ENCODE measurements around the gene RBM8A. TPM values are rescaled to one million over a fixed set of nuclear protein-coding genes. Genes with fewer than 3 reads are reported as not detected.

The RBM8A gene
- polyA plus RNA-seq, 2 of the 4 experiments (the other 2 are of a cell fraction), result 240 to 281 TPM

DNA sequence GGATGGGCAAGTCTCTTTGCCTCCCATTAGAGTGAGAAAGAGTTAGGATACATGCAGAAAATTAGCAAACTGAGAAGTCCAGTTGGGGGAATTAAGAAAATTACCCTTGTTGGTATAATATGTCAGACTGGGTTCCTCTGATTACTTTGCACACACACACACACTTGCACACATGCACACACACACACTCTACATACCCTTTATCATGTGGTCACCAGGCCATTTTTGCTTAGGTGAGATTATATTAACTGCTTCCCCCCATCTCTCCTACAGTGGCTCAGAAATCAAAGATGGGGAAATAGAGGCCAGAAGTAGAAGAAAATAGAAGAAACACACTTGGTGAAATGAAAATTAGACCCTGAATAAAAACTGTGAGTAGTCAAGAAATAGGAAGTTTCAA lies 31.4 kb upstream of the RBM8A start:
- no peak overlapping the region for H3K27ac ChIP-seq
- ATAC-seq (no peak), FAIRE-seq (no peak), DNase-seq (ENCODE audit: low read depth in 1 of 2, low spot score in 1 of 2) (no peak)
- CTCF ChIA-PET, result interaction anchor here (0.6 to 4.1 kb wide), 11 partner anchors 15 to 113 kb away, joined by 3 to 18 read pairs (median 4); partner anchors contain the start of genes ITGA10, NUDT17 and RBM8A
- TF ChIP-seq, protein P1, sequence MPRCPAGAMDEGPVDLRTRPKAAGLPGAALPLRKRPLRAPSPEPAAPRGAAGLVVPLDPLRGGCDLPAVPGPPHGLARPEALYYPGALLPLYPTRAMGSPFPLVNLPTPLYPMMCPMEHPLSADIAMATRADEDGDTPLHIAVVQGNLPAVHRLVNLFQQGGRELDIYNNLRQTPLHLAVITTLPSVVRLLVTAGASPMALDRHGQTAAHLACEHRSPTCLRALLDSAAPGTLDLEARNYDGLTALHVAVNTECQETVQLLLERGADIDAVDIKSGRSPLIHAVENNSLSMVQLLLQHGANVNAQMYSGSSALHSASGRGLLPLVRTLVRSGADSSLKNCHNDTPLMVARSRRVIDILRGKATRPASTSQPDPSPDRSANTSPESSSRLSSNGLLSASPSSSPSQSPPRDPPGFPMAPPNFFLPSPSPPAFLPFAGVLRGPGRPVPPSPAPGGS (IDR thresholded peaks at IDR 0.05), result no peak
- TF ChIP-seq TFCP2L1 (CRISPR knock-in tag; IDR thresholded peaks at IDR 0.05) (no peak), CEBPB (IDR thresholded peaks at IDR 0.05) (no peak), HOXB5 (CRISPR knock-in tag; IDR thresholded peaks at IDR 0.05) (no peak), BHLHE40 (IDR thresholded peaks at IDR 0.05; ENCODE audit: low read depth, low read length) (no peak)
- H3K9me3 ChIP-seq, result no peaks in the 10 kb centered on the region
- POLR2A ChIA-PET, result interaction anchor here (1.0 to 3.8 kb wide), 5 partner anchors 18 to 113 kb away, joined by 4 to 62 read pairs (median 9); partner anchors contain the start of genes NUDT17 and RBM8A
- peak overlapping the region; percentile 74; the same call in 2 of the 3 replicates for H3K4me2 ChIP-seq
- no peak overlapping the region for H3K4me3 ChIP-seq
- peaks cover 53% of the 10 kb centered on the region for H3K4me1 ChIP-seq

DNA sequence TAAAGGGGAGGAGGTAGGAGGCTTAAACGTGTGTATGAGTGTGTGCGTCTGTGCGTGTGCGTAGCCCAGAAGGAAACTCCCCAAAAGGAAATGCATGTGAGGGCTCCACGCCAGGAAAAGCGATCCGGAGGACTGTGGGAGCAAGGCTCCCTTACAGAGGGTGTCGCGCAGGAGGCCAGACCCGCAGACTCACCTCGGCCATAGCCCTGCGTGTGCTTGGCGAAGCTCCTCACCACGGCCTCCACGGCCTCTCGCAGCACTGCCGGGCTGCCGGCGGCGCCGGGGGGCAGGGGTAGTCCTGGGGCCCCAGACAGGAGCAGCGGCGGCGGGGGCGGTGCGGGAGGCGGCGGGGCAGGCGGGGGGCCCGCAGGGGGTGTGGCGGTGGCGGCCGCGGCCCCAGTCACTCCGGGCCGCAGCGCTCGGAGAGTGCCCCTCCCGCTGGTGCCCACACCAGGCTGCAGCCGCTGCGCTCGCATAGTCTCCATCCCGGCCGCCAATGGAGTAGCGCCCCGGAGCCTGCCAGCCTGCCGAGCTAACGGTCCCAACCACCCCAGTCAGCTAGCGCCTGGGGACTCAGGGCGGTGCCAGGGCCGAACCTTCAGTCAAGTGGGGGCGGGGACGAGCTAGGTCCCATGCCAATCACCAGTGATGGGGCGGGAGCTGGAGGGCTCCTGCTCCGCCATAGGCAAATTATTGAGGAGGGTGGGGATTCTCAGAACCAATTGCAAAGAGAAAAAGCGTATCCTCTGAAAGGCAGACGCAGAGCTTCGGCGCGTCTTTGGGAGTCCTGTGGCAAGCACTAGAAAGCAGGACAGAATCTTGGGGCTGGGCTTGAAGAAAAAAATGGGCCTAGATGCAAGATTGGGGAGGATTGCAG lies 30.4 kb upstream of the RBM8A start, which contains the start of gene LIX1L:
Gene LIX1L, minus strand, starts transcription at position 575 of the 877 bp plus-strand sequence. Its CDS starts 90 bp downstream, at position 485.
- POLR2A ChIA-PET, result interaction anchor here (0.6 to 3.8 kb wide), 15 partner anchors 16 to 134 kb away, joined by 3 to 62 read pairs (median 4); partner anchors contain the start of genes NUDT17, PEX11B, PIAS3 and RBM8A
- no peak for TF ChIP-seq HDAC2 (IDR thresholded peaks at IDR 0.05)
- no peak for TF ChIP-seq EP300 (IDR thresholded peaks at IDR 0.05)
- TF ChIP-seq NR3C1 (IDR thresholded peaks at IDR 0.05), result no peak
- peak; percentile 58; the same call in 1 of the 2 replicates for TF ChIP-seq PHF8 (IDR thresholded peaks at IDR 0.05; ENCODE audit: borderline replicate concordance, low read depth)
- no peak for TF ChIP-seq GATA3 (IDR thresholded peaks at IDR 0.05; ENCODE audit: borderline replicate concordance)
- TF ChIP-seq BHLHE40 (IDR thresholded peaks at IDR 0.05; ENCODE audit: low read depth, low read length), result no peak
- TF ChIP-seq RNF2 (IDR thresholded peaks at IDR 0.05; ENCODE audit: borderline replicate concordance, low read depth), result no peak
- TF ChIP-seq JUN (IDR thresholded peaks at IDR 0.05), result peak; percentile 55 to 73; a peak in 2 of 5 replicates
- TF ChIP-seq, protein P2, sequence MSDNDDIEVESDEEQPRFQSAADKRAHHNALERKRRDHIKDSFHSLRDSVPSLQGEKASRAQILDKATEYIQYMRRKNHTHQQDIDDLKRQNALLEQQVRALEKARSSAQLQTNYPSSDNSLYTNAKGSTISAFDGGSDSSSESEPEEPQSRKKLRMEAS (IDR thresholded peaks at IDR 0.05), result peak; percentile 69
- TF ChIP-seq ZC3H11A (IDR thresholded peaks at IDR 0.05), result no peak
- no peak for TF ChIP-seq RARB (CRISPR knock-in tag; IDR thresholded peaks at IDR 0.05)
- peak; percentile 66 for TF ChIP-seq POLR2A (IDR thresholded peaks at IDR 0.05; ENCODE audit: low read length)
- peak; percentile 41 for TF ChIP-seq CHD2 (IDR thresholded peaks at IDR 0.05; ENCODE audit: low read length, partially characterized antibody)
- TF ChIP-seq, protein P1 (IDR thresholded peaks at IDR 0.05), result peak; percentile 67; the same call in 1 of the 3 replicates
- TF ChIP-seq, protein P3, sequence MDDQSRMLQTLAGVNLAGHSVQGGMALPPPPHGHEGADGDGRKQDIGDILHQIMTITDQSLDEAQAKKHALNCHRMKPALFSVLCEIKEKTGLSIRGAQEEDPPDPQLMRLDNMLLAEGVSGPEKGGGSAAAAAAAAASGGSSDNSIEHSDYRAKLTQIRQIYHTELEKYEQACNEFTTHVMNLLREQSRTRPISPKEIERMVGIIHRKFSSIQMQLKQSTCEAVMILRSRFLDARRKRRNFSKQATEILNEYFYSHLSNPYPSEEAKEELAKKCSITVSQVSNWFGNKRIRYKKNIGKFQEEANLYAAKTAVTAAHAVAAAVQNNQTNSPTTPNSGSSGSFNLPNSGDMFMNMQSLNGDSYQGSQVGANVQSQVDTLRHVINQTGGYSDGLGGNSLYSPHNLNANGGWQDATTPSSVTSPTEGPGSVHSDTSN (IDR thresholded peaks at IDR 0.05), result peak; percentile 94
- Histone ChIP-seq H3K27ac (peak within 1 kb of the TSS; percentile 91 to 97), H3K9me3 (no peaks in the 10 kb centered on the region), H3K4me1 (peaks cover 42% of the 10 kb centered on the region), H3K4me3 (peak within 1 kb of the TSS; percentile 68), H3K4me2 (peak within 1 kb of the TSS; percentile 95)
- CTCF ChIA-PET, result interaction anchor here (0.6 to 4.1 kb wide), 13 partner anchors 9 to 112 kb away, joined by 3 to 18 read pairs (median 4); partner anchors contain the start of genes ITGA10, NUDT17 and RBM8A
- FAIRE-seq (no peak), DNase-seq (ENCODE audit: low read depth in 1 of 2, low spot score in 1 of 2) (peak; percentile 95 to 97), ATAC-seq (peak; percentile 82 to 89)
- WGBS (ENCODE audit: missing lambda C conversion rate), result under 1% methylated on average over 25 of the region's 60 CpGs

All from A549 (cell line).